GM12878 (cell line): ENCODE data around the gene DMD. TPM values are rescaled to one million over a fixed set of nuclear protein-coding genes. Genes with fewer than 3 reads are reported as not detected.

Experiments used
- CHD2 ChIP-seq: IDR thresholded peaks from 2 replicates; pipeline ENCODE4 v1.6.1; 2011; ENCODE audit warnings: low read depth, low read length, improper control_type of control experiment, borderline replicate concordance
- KDM1A ChIP-seq: fragments of 200-600 bp; sonication (generic); IDR thresholded peaks from 2 replicates; pipeline ENCODE4 v1.6.1; 2016; ENCODE audit warnings: borderline replicate concordance
- MXI1 ChIP-seq: fragments of 150-350 bp; IDR thresholded peaks from 2 replicates; pipeline ENCODE4 v1.6.1; 2011; ENCODE audit warnings: low read depth, mild to moderate bottlenecking, inconsistent platforms, low read length, improper control_type of control experiment
- NR2F1 ChIP-seq: fragments of 450-650 bp; conservative IDR thresholded peaks from 2 replicates; pipeline ENCODE4 v1.6.1; 2017; ENCODE audit warnings: mild to moderate bottlenecking
- PAX8 ChIP-seq: fragments of 450-650 bp; IDR thresholded peaks from 2 replicates; pipeline ENCODE4 v1.6.1; 2017; ENCODE audit warnings: mild to moderate bottlenecking, moderate library complexity
- SIX5 ChIP-seq: IDR thresholded peaks from 2 replicates; pipeline ENCODE4 v1.6.1; 2011; ENCODE audit warnings: mild to moderate bottlenecking, low read depth, low read length, moderate library complexity; ENCODE audit not compliant: severe bottlenecking
- polyA plus RNA-seq, 11 experiments: library from polyadenylated mRNA; depleted of rRNA in 4 of 11; unstranded in 6 of 11; stranded (reverse) in 5 of 11; fragments of >200 nt; fragmentation: Nextera tagmentation in 4 of 11; fragmentation: Illumina TruSeq in 1 of 11; extraction: Ambion mirVana in 4 of 11; extraction: Trizol in 1 of 11; gene quantifications; 1 replicate in 1 of 11; 2 replicates in 10 of 11; pipeline versions ENCODE4 v1.2.1 to v1.2.3, GENCODE V29; 2011 to 2016; ENCODE audit warnings: inconsistent platforms in 2 of 11, missing spikeins in 2 of 11, low read depth in 1 of 11
- total RNA-seq, 4 experiments: library from RNA; depleted of rRNA in 3 of 4; stranded (reverse); fragments of >200 nt in 3 of 4; fragmentation: Illumina TruSeq in 1 of 4; extraction: Trizol in 1 of 4; gene quantifications; 2 replicates each; pipeline versions ENCODE4 v1.2.1 to v1.2.3, GENCODE V29; 2013 to 2021
- TF ChIP-seq, protein P1 (sequence below), 3 experiments: IDR thresholded peaks in 2 of 3; conservative IDR thresholded peaks in 1 of 3; 2 replicates each; pipeline ENCODE4 v1.5.1; 2011; ENCODE audit warnings: low read depth in 3 of 3, low read length in 3 of 3, mild to moderate bottlenecking in 3 of 3, control low read depth in 2 of 3, moderate library complexity in 2 of 3, inconsistent platforms in 1 of 3, mixed read lengths in 1 of 3; ENCODE audit not compliant: control insufficient read depth in 2 of 3, insufficient read depth in 1 of 3; ENCODE audit errors: extremely low read depth in 1 of 3
- TF ChIP-seq, protein P2 (sequence below): fragments of 450-650 bp; IDR thresholded peaks from 2 replicates; pipeline ENCODE4 v1.6.1; 2016; ENCODE audit warnings: mild to moderate bottlenecking
- TF ChIP-seq, protein P3 (sequence below): IDR thresholded peaks from 2 replicates; pipeline ENCODE4 v1.6.1; 2011; ENCODE audit warnings: mild to moderate bottlenecking, low read depth, low read length, moderate library complexity; ENCODE audit not compliant: insufficient replicate concordance

The DMD gene
- total and polyA plus RNA-seq, 10 of the 15 experiments (the other 5 are each of a cell fraction or from before 2014, with no cell fraction given): 1.4 to 24.3 (median 4.3) TPM

DNA sequence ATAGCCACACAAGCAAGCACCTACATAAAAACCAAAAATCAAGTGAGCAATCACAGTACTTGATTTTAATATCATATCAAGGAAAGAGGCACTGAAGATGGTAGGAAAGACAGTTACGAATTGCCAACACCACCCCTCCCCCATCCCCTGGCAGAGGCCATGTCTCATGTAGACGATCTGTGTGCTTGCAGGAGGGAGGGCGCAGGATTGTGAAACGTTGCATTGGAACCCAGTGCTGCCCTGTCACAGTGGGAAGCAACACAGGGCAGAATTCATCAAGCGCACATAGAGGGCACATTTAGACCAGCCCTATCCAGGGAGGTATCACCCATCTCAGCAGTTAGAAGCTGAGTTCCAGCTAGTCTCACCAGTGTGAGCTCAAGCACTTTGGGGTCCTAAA is 359.8 kb downstream of the DMD start (continued):
- TF ChIP-seq PAX8 (no peak), SIX5 (no peak), MXI1 (no peak), NR2F1 (no peak), CHD2 (no peak), KDM1A (no peak)
- TF ChIP-seq, protein P1, sequence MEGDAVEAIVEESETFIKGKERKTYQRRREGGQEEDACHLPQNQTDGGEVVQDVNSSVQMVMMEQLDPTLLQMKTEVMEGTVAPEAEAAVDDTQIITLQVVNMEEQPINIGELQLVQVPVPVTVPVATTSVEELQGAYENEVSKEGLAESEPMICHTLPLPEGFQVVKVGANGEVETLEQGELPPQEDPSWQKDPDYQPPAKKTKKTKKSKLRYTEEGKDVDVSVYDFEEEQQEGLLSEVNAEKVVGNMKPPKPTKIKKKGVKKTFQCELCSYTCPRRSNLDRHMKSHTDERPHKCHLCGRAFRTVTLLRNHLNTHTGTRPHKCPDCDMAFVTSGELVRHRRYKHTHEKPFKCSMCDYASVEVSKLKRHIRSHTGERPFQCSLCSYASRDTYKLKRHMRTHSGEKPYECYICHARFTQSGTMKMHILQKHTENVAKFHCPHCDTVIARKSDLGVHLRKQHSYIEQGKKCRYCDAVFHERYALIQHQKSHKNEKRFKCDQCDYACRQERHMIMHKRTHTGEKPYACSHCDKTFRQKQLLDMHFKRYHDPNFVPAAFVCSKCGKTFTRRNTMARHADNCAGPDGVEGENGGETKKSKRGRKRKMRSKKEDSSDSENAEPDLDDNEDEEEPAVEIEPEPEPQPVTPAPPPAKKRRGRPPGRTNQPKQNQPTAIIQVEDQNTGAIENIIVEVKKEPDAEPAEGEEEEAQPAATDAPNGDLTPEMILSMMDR (IDR thresholded peaks at IDR 0.05 in 2 of 3, conservative IDR thresholded peaks at IDR 0.05 in 1 of 3; ENCODE audit: control insufficient read depth in 2 of 3, extremely low read depth in 1 of 3, insufficient read depth in 1 of 3, low read depth in 3 of 3, low read length in 3 of 3): no peak
- TF ChIP-seq, protein P2, sequence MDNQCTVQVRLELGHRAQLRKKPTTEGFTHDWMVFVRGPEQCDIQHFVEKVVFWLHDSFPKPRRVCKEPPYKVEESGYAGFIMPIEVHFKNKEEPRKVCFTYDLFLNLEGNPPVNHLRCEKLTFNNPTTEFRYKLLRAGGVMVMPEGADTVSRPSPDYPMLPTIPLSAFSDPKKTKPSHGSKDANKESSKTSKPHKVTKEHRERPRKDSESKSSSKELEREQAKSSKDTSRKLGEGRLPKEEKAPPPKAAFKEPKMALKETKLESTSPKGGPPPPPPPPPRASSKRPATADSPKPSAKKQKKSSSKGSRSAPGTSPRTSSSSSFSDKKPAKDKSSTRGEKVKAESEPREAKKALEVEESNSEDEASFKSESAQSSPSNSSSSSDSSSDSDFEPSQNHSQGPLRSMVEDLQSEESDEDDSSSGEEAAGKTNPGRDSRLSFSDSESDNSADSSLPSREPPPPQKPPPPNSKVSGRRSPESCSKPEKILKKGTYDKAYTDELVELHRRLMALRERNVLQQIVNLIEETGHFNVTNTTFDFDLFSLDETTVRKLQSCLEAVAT: no peak
- TF ChIP-seq, protein P3, sequence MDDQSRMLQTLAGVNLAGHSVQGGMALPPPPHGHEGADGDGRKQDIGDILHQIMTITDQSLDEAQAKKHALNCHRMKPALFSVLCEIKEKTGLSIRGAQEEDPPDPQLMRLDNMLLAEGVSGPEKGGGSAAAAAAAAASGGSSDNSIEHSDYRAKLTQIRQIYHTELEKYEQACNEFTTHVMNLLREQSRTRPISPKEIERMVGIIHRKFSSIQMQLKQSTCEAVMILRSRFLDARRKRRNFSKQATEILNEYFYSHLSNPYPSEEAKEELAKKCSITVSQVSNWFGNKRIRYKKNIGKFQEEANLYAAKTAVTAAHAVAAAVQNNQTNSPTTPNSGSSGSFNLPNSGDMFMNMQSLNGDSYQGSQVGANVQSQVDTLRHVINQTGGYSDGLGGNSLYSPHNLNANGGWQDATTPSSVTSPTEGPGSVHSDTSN: no peak
